CD14-positive monocyte (primary cell): ENCODE measurements around the gene PSMG3. TPM values are rescaled to one million over a fixed set of nuclear protein-coding genes. Genes with fewer than 3 reads are reported as not detected.

ENCODE experiments used
- DNase-seq, 3 donors: peaks; one replicate each; pipeline ENCODE4 v3.0.0-alpha.2; 2011 to 2022
- H2AFZ ChIP-seq: 2 replicates; pipeline ENCODE4 v1.6.0; 2012; ENCODE audit warnings: mild to moderate bottlenecking, low read depth, low read length, inconsistent platforms; ENCODE audit not compliant: insufficient read depth, poor library complexity, severe bottlenecking
- H3K27ac ChIP-seq, 2 donors: 1 replicate in 1 of 2; 2 replicates in 1 of 2; pipeline ENCODE4 v1.5.1; 2012 to 2013; ENCODE audit warnings: low read length in 2 of 2, control low read depth in 1 of 2, inconsistent platforms in 1 of 2, low read depth in 1 of 2, mild to moderate bottlenecking in 1 of 2
- H3K27me3 ChIP-seq, 2 donors: one replicate each; pipeline versions ENCODE4 v1.6.0 to v1.6.1; 2011 to 2013; ENCODE audit warnings: low read length in 2 of 2; ENCODE audit not compliant: control insufficient read depth in 2 of 2, insufficient read depth in 2 of 2
- H3K36me3 ChIP-seq, 2 donors: replicated peaks in 1 of 2; 1 replicate in 1 of 2; 2 replicates in 1 of 2; pipeline versions ENCODE4 v1.5.1 to v1.6.1; 2012 to 2013; ENCODE audit warnings: low read length in 2 of 2, control low read depth in 1 of 2, inconsistent platforms in 1 of 2, mild to moderate bottlenecking in 1 of 2; ENCODE audit not compliant: insufficient read depth in 2 of 2, control insufficient read depth in 1 of 2
- H3K4me1 ChIP-seq, 2 donors: 1 replicate in 1 of 2; 2 replicates in 1 of 2; pipeline versions ENCODE4 v1.5.1 to v1.6.1; 2012 to 2013; ENCODE audit warnings: low read length in 2 of 2, control low read depth in 1 of 2, inconsistent platforms in 1 of 2, mild to moderate bottlenecking in 1 of 2, moderate library complexity in 1 of 2; ENCODE audit not compliant: insufficient read depth in 2 of 2, control insufficient read depth in 1 of 2
- H3K4me2 ChIP-seq: replicated peaks from 2 replicates; pipeline ENCODE3; 2012; ENCODE audit warnings: low read length, moderate library complexity, mild to moderate bottlenecking; ENCODE audit not compliant: poor library complexity, severe bottlenecking; ENCODE audit errors: extremely low read depth
- H3K4me3 ChIP-seq, 3 experiments: fragments of 200-600 bp in 1 of 3; sonication (generic) in 1 of 3; replicated peaks in 1 of 3; 1 replicate in 2 of 3; 2 replicates in 1 of 3; pipeline ENCODE4 v1.5.1; 2011 to 2013; ENCODE audit warnings: low read length in 3 of 3, mild to moderate bottlenecking in 3 of 3, control low read depth in 2 of 3, low read depth in 2 of 3, inconsistent platforms in 1 of 3, moderate library complexity in 1 of 3
- H3K79me2 ChIP-seq: 2 replicates; pipeline ENCODE4 v1.6.0; 2012; ENCODE audit warnings: mild to moderate bottlenecking, control low read depth, inconsistent platforms, low read length, moderate library complexity; ENCODE audit not compliant: insufficient read depth
- H3K9ac ChIP-seq: 2 replicates; pipeline ENCODE4 v1.6.0; 2017; ENCODE audit warnings: low read length, mild to moderate bottlenecking; ENCODE audit not compliant: insufficient read depth, poor library complexity, severe bottlenecking
- H3K9me3 ChIP-seq, 2 donors: replicated peaks in 1 of 2; 1 replicate in 1 of 2; 2 replicates in 1 of 2; pipeline versions ENCODE4 v1.5.1 to v1.6.1; 2012 to 2013; ENCODE audit warnings: low read length in 2 of 2, control low read depth in 1 of 2; ENCODE audit not compliant: control insufficient read depth in 1 of 2, insufficient read depth in 1 of 2
- H4K20me1 ChIP-seq: 2 replicates; pipeline ENCODE4 v1.6.0; 2012; ENCODE audit warnings: mild to moderate bottlenecking, low read length, control low read depth, moderate library complexity; ENCODE audit not compliant: insufficient read depth
- H3K27ac Mint-ChIP-seq, 7 donors: one replicate each; pipeline ENCODE4 v1.8.0; 2020; ENCODE audit warnings: mild to moderate bottlenecking in 7 of 7, mixed read lengths in 7 of 7, moderate library complexity in 6 of 7, inconsistent platforms in 2 of 7
- H3K27me3 Mint-ChIP-seq, 3 donors: one replicate each; pipeline ENCODE4 v1.8.0; 2021 to 2022; ENCODE audit warnings: low read depth in 3 of 3, mild to moderate bottlenecking in 3 of 3, mixed read lengths in 3 of 3, moderate library complexity in 3 of 3, inconsistent platforms in 1 of 3
- H3K36me3 Mint-ChIP-seq, 2 donors: one replicate each; pipeline ENCODE4 v1.8.0; 2020; ENCODE audit warnings: mixed read lengths in 2 of 2, inconsistent platforms in 1 of 2, mild to moderate bottlenecking in 1 of 2
- H3K4me1 Mint-ChIP-seq: one replicate; pipeline ENCODE4 v1.8.0; 2020; ENCODE audit warnings: mild to moderate bottlenecking, mixed read lengths
- H3K4me3 Mint-ChIP-seq, 2 donors: one replicate each; pipeline ENCODE4 v1.8.0; 2020; ENCODE audit warnings: mild to moderate bottlenecking in 2 of 2, mixed read lengths in 2 of 2, moderate library complexity in 1 of 2
- H3K9me3 Mint-ChIP-seq, 7 donors: one replicate each; pipeline ENCODE4 v1.8.0; 2020 to 2022; ENCODE audit warnings: mixed read lengths in 7 of 7, mild to moderate bottlenecking in 6 of 7, moderate library complexity in 6 of 7, inconsistent platforms in 2 of 7
- CTCF ChIP-seq: fragments of 200-600 bp; IDR thresholded peaks from one replicate; pipeline ENCODE4 v1.8.0; 2022; ENCODE audit warnings: antibody characterized with exemption, mild to moderate bottlenecking
- WGBS: methylation state at CpG from one replicate; pipeline ENCODE4 v1.1.5; 2013; ENCODE audit warnings: missing lambda C conversion rate; ENCODE audit not compliant: insufficient coverage; 5-methylcytosine and 5-hydroxymethylcytosine counted together
- intact Hi-C, 2 donors: fragments of 100-400 bp; cut with micrococcal nuclease; formaldehyde crosslinking; loops; one replicate each; pipeline versions ENCODE4 v1.15.0 to v1.15.1; 2023
- polyA plus RNA-seq, 3 donors: library from polyadenylated mRNA; depleted of rRNA in 1 of 3; unstranded in 2 of 3; stranded (reverse) in 1 of 3; fragments of 300-500 nt in 2 of 3; fragments of >200 nt in 1 of 3; fragmentation: Illumina TruSeq in 2 of 3; gene quantifications; 1 replicate in 2 of 3; 2 replicates in 1 of 3; pipeline ENCODE4 v1.2.3, GENCODE V29; 2012 to 2021

Gene PSMG3
- polyA plus RNA-seq, 3 donors, result 32.6 to 38.8 (median 34.5) TPM

GRCh38 chr7:1578513-1578912, 8.7 kb upstream of the PSMG3 start:
- no peaks in the 10 kb centered on the region for H3K36me3 Mint-ChIP-seq
- Histone ChIP-seq H3K9ac (no peak overlapping the region), H2AFZ (no peak overlapping the region), H3K79me2 (no peaks in the 10 kb centered on the region), H4K20me1 (no peaks in the 10 kb centered on the region), H3K27me3 (no peaks in the 10 kb centered on the region), H3K4me1 (peaks cover 9 to 11% of the 10 kb centered on the region in 2 donors), H3K9me3 (no peaks in the 10 kb centered on the region), H3K4me3 (no peak overlapping the region), H3K4me2 (no peak overlapping the region), H3K36me3 (no peaks in the 10 kb centered on the region), H3K27ac (no peak overlapping the region)
- H3K4me3 Mint-ChIP-seq, result no peak overlapping the region
- peaks cover 0 to 3% (median 0%) of the 10 kb centered on the region in 7 donors for H3K9me3 Mint-ChIP-seq
- H3K27me3 Mint-ChIP-seq, result peaks cover 0 to 4% (median 4%) of the 10 kb centered on the region in 3 donors
- peak overlapping the region in 1 of 7 donors; percentile 3 for H3K27ac Mint-ChIP-seq
- DNase-seq, result no peak
- WGBS, result 97% methylated on average over 6 of the region's 6 CpGs
- no peak for TF ChIP-seq CTCF
- intact Hi-C loops, result loop anchor here (5.0 to 10.0 kb wide), 2 partner anchors 769 to 776 kb away; partner anchors contain the start of gene EIF3B (in 1 of the 2)
- H3K4me1 Mint-ChIP-seq, result peaks cover 12% of the 10 kb centered on the region

GRCh38 chr7:1576521-1577253, 6.9 kb upstream of the PSMG3 start:
- Mint-ChIP-seq H3K27ac (no peak overlapping the region), H3K4me1 (peaks cover 12% of the 10 kb centered on the region), H3K36me3 (no peaks in the 10 kb centered on the region), H3K4me3 (no peak overlapping the region), H3K27me3 (peaks cover 0 to 4% (median 3%) of the 10 kb centered on the region in 3 donors), H3K9me3 (peaks cover 0 to 3% (median 0%) of the 10 kb centered on the region in 7 donors)
- no peaks in the 10 kb centered on the region for H4K20me1 ChIP-seq
- H3K27ac ChIP-seq, result no peak overlapping the region
- H2AFZ ChIP-seq, result no peak overlapping the region
- no peak overlapping the region for H3K4me3 ChIP-seq
- intact Hi-C loops, result loop anchor here (5.0 to 10.0 kb wide), 2 partner anchors 771 to 778 kb away; partner anchors contain the start of gene EIF3B (in 1 of the 2)
- WGBS, result 92% methylated on average over 6 of the region's 15 CpGs
- DNase-seq, result no peak
- no peaks in the 10 kb centered on the region for H3K79me2 ChIP-seq
- TF ChIP-seq CTCF, result no peak
- no peak overlapping the region for H3K9ac ChIP-seq
- H3K36me3 ChIP-seq, result no peaks in the 10 kb centered on the region
- no peaks in the 10 kb centered on the region for H3K9me3 ChIP-seq
- H3K4me1 ChIP-seq, result peaks cover 9 to 11% of the 10 kb centered on the region in 2 donors
- no peaks in the 10 kb centered on the region for H3K27me3 ChIP-seq
- no peak overlapping the region for H3K4me2 ChIP-seq
